NCI-H226 (cell line): ENCODE results near the gene ZNF750.
A peak's percentile ranks its signal among the peaks of the same experiment; 100 is the strongest.
"Not testable (repeated sequence)": the region's sequence is repeated elsewhere in the genome, so short reads cannot be mapped to it uniquely, and the experiment has no call there.

Experiments
- DNase-seq: peaks from one replicate; pipeline ENCODE4 v3.0.0-alpha.2; 2015

The ZNF750 gene

DNA sequence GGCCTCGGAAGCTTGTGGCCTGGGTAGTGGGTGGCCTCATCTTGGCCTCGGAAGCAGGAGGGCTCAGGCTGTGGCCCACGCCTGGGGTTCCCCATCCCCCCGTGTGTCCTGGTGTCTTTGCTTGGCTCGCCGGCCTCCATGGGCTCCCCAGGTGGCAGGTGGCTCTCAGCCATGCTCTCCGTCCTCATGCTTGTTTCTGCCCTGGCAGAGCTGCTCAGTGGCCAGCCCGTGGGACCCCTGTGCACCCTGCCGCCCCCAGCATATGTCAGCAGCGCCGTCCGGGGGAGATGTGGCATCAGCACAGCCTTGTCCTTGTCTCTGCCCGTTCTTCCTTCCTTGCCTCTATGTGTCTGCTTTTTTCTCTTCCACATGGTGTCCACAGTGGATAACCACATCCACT lies 49.4 kb downstream of the ZNF750 start:
- DNase-seq = no peak

DNA sequence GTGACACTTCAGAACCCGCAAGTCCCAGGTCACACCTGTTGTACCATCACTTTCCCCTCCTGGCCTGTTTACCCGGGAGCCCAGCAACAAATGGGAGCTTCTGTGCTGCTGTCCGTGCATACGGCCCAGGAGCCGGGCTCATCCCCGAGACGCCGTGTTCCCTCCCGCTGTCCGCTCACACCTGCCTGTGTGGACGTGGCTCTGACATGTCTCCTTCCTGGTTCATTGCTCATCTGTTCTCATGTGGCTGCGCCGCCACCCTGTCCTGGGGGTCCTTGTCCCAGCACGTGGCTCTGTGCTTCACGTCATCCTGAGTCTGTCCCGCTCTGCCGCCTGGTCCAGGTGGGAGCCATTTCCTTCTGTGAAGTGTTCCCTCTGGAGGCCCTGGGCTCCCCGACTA lies 50.0 kb downstream of the ZNF750 start:
- no peak for DNase-seq

DNA sequence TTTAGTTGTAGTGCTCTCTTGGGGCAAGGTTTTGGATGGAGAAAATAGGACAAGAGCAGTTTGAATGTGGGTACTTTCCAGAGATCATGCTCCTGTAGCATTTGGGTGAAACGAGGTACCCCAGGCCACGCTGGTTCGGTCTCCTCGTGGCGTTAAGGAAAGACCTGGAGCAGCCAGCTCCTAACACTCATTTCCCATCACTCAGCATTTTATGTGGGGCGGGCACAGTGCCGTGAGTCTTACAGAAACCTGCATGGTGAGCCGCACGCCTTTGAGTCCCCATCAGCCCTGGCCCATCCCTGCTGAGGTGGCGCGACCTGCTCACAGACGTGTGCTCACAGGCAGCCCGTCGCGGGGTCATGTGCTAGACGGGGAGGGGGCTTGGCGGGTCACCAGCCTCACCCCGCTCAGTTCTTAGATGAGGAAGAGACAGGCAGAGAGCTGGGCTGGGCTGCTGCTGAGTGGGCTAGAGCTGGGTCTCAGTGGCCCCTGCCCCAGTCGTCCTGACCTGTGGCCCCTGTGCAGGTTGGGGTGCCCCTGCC lies 50.7 kb downstream of the ZNF750 start:
- DNase-seq = no peak

DNA sequence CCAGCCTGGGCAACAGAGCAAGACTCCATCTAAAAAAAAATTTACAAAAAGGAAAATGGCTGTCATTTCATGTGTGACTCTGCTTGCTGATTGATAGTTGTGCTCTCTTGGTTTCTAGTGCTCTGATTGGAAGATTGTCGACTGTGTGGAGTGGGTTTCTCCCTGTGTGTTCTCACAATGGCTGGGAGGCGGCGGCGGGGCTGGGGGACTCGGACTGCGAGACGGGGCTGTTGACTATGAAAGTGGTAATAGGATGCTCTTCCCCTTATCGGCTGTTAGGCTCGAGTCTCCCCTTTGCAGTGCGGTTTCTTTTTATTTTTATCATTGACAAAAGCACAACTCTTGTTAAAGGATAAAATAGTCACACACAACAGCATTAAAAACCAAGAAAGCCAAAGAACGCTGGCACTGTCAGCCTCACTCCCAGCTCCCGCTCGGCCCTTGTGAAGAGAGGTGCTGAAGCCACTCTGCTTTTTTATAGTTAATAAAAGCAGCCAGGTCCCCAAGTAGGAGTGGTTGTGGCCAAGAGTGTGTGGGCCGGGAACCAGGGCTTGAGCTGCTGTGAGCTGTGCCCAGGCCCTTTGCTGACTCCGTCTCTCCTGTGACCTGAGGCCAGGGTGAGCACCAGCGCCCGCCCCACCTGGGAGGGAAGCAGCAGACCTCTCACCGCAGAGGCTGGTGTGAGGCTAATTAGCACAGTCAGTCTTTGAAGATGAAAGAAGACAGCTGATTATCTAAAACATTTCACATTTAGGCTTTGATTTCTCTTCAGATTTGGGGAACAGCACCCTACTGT lies 51.4 kb downstream of the ZNF750 start:
- no peak for DNase-seq

DNA sequence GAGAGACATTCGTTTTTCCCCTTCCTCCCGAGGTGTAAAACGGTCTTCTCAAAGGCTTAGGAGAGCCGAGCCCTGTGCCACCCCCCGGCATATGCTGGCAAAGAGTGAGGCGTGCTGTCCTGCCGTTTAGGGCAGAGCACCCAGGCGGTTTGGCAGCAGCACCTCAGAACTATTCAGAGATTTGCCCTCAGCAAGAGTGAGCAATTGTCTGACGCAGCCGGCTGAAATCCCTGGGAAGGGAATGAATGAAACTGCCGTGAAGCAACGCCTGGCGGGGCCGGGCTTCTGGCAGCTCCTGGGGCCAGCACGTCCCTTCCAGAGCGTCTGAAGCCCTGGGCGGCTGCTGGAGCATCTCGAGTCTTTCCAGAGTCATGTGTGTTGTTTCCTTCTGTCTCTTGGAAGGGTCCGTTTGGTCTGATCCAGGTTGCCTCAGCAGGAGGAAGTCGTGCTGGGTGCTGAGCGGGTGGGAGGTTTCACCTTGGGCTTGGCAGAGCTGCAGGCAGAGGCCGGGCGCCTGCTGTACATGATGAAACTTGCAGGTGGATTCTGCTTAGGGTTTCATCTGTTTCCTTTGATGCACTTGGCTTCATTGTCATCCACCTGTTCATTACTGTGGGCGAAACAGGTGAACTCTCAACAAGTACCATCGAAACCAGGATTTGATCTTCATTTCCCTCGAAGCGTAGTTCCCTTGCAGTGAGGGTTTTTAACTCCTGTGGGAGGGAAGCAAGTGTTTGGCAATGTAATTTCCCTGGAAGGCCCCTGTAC lies 52.6 kb downstream of the ZNF750 start:
- DNase-seq = no peak

DNA sequence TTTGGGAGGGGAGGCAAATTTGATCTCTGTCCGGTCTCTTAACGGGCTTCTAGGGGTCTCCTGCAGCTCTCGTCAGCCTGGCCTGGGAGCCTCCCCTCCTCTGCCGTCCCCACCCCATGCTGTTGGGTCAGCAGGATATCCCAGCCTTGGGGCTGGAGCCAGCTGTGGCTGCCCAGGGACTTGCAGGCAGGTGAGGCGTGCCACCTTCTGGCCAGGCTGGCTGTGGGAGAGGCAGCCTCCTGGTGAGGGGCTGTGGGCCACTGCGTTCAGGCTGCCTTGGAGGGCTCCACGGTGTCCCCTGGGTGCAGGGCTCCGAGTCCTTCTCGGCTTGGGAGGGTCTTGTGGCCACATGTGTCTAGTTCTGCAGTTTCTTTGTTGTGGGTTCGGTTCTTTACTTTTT lies 53.4 kb downstream of the ZNF750 start:
- no peak for DNase-seq

DNA sequence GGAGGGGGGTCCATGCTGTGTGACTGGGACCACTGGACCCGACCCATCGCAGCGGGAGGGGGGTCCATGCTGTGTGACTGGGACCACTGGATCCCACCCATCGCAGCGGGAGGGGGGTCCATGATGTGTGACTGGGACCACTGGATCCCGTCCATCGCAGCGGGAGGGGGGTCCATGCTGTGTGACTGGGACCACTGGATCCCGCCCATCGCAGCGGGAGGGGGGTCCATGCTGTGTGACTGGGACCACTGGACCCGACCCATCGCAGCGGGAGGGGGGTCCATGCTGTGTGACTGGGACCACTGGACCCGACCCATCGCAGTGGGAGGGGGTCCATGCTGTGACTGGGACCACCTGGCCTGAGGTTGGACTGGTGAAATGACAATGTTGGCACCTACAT lies 54.2 kb downstream of the ZNF750 start:
- not testable (repeated sequence) for DNase-seq

DNA sequence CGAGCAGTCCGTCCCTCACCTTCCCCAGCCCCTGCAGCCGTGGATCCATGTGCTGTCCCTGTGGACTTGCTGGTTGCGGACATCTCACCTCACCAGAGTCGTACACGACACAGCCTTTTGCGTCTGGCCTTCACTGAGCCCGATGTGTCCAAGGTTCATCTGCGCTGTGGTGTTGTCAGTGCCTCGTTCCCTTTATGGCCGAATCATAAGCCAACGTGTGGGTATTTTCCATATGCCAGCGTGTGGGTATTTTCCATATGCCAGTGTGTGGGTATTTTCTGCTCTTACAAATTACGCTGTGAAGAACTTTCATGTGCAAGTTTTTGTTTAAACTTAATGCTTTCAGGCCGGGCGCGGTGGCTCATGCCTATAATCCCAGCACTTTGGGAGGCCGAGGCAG lies 56.3 kb downstream of the ZNF750 start:
- no peak for DNase-seq

DNA sequence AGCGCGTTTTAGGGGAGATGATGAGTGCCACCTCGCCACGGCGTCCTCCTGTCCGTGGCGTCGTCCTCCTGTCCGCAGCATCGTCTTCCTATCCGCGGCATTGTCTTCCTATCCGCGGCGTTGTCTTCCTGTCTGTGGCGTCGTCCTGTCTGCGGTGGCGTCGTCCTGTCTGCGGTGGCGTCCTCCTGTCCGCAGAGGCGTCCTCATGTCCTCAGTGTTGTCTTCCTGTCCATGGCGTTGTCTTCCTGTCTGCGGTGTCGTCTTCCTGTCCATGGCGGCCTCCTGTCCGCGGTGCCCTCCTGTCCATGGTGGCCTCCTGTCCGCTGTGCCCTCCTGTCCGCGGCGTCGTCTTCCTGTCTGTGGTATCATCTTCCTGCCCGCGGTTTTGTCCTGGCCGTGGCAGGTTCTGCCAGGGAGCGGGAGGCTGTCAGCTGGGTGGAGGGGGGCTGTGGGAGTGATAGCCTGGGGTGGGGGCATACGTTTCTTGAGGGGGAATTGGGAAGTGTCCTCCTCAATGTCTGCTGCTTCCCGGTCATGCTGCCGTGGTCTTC lies 57.1 kb downstream of the ZNF750 start:
- no peak for DNase-seq

DNA sequence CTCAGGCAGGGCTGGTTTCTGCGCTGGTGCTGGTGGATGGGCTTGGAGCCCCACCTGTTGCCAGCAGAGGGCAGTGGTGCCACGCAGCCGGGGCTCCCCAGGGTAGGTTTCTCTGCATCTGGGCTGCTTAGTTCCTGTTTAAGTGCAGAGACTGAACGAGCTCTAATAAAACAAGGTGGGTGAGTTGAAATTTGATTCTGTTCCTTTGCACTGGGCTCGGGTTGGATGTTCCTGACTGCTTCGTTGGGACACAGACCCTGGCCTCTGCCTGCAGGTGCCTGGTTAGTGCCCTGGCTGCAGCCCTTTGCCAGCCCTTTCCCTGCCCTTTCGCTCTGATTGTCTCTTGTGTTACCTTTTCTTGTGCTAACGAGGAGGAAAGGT lies 57.9 kb downstream of the ZNF750 start:
- peak; percentile 22 for DNase-seq

DNA sequence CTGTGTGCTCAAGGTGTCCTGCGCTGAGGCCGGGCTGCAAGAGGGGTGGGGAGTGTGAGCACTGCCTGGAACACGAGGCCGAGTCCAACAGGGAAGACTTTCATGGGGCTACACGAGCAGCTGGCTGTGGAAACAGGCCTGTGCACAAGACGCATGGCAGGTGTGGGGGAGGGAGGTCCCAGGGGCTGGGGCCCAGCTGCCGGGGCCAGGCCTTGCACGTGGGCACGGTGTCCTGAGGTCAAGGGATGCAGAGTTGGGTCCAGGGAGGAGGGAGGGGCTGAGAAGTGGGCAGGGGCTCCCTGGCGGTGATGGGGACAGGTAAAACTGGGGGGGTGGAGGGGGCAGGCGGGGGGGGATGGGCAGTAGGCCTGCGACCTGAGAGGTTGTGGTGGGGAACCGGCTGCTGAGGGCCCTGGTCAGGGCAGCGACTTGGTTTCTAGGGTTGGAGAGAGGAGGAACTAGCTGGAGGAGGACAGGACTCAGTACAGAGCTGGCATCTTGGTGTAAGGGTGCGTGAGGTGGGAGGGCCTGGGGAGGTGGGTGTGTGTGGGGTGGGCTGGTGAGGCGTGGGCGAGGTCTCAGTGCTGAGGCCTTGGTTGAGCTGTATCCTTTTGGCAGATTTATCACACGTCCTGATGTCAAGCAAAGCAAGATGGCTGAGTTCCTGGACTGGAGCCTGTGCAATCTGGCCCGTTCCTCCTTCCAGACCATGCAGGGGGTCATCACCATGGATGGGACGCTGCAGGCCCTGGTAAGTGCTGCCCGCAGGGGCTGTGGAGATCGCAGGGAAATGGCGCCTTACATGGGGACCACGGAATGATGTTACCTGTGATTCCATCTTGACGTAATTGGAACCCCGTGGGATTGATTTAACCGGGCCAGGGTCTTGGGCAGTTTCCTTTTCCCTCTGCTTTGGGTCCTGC lies 58.6 kb downstream of the ZNF750 start:
- no peak for DNase-seq

DNA sequence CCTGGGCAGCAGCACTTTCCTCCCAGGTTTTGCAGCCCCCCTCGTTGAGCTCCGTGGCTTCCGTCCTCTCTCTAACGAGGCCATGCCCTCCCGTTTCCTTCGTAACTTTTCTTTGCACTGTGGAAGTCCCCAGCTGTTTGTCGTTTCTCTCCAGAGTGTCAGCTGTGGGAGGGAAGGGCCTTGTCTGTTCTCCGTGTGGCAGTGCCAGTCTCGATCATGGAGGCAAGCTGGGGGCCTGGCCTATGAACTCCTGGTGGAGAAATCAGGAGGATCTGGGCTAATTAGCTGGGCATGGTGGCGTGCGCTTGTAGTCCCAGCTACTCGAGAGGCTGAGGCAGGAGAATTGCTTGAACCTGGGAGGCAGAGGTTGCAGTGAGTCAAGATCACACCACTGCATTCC lies 59.6 kb downstream of the ZNF750 start:
- DNase-seq = no peak

DNA sequence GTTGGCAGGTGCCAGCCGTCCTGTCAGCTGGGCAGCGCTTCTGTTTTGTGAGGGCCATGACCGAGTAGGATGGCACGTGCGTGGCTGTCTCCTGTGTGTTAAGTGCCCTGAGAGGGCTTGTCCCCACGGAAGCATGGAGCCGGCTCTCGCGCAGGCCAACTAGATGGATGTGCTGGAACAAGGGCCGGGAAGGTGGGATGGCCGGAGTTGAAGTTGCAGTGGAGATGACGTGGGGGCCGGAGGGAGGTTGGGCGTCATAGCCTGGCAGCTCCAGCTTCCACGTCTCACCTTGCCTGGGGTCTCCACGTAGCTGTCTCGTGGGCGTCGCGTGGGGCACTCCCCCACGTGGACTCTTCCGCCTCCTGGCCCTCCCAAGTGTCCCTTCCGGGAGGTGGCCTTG lies 60.3 kb downstream of the ZNF750 start:
- no peak for DNase-seq
